NCI-H526 treated with DMSO at 0.1 percent for 48 hours (cell line): ENCODE data around the gene RHBDF2.

Experiments used
- DNase-seq: peaks from one replicate; lab custom pipeline; 2025; lab: John Stamatoyannopoulos, UW

RHBDF2 gene

GRCh38 chr17:76459674-76460073 lies 41.5 kb downstream of the RHBDF2 start:
- DNase-seq = no peak

- DNase-seq = peak; percentile 41
Measured at GRCh38 chr17:76458580-76459490, 42.4 kb downstream of the RHBDF2 start.

DNA sequence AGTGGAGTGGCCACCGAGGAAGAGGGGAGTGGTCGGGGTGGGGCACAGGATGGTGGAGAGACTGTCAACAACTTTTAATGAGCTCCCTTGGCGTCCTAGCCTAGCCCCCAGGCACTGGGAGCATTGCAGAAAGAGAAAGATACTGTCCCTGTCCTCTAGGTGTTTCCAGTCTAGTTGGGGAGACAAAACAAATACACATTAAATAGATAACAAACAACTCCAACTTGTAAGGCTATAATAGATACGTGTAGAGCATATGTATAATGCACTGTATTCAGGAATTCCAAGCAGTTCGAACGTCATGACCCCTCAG lies 47.8 kb downstream of the RHBDF2 start:
- DNase-seq = no peak

DNA sequence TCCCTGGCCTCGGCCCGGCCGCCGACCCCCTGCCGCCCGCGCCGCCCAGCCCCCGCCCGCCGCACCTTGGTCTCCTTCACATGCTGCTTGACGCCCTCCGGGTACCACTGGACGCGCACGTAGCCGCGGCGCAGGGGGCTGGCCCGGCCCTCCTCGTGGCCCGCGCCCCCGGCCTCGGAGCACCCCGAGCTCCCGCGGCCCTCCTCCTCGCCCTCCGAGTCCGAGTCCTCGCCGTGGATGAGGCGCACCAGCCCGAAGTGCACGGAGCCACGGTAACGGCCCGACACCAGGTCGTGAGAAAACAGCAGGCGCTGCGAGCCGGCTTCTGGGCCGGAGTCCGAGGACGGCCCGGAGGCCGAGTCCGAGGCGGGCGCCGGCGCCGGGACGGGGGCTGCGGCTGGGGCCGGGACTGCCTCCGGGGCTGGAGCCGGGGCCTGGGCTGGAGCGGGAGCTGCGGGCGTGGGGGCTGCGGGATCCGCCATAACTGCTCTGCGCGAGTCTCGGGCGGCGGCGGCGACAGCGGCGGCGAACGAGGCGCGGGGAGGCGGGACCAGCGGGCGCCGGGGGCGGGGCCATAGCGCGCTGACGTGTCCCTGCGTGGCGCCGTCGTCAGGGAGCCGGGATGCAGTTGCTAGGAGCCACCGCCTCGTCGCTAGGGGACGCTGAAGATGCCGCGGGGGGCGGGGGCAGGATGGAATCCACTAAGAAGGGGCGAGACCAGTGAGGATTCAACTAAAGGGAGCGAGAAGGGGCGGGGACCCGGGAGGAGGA lies 48.4 kb downstream of the RHBDF2 start, which contains the start of gene UBE2O:
TSS of gene UBE2O (minus strand) at position 493 of the 771 bp plus-strand sequence. CDS start at position 482, 11 bp downstream.
- peak; percentile 75 for DNase-seq

- DNase-seq = no peak
Measured at GRCh38 chr17:76452127-76452659, 49.0 kb downstream of the RHBDF2 start.

- DNase-seq = no peak
Measured at GRCh38 chr17:76451506-76451905, 49.7 kb downstream of the RHBDF2 start.

DNA sequence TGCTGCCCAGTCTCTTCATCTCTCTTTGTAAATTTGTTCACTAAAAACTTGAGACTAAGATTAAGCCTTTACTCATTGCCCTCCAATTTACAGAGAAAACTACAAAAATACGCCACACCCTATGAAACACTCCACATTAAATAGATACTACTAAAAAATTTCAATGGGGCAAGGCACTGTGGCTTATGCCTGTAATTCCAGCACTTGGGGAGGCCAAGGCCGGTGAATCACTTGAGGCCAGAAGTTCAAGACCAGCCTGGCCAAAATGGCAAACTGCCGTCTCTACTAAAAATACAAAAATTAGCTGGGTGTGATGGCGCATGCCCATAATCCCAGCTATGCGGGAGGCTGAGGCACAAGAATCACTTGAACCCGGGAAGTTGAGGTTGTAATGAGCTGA lies 52.1 kb downstream of the RHBDF2 start:
- no peak for DNase-seq

DNA sequence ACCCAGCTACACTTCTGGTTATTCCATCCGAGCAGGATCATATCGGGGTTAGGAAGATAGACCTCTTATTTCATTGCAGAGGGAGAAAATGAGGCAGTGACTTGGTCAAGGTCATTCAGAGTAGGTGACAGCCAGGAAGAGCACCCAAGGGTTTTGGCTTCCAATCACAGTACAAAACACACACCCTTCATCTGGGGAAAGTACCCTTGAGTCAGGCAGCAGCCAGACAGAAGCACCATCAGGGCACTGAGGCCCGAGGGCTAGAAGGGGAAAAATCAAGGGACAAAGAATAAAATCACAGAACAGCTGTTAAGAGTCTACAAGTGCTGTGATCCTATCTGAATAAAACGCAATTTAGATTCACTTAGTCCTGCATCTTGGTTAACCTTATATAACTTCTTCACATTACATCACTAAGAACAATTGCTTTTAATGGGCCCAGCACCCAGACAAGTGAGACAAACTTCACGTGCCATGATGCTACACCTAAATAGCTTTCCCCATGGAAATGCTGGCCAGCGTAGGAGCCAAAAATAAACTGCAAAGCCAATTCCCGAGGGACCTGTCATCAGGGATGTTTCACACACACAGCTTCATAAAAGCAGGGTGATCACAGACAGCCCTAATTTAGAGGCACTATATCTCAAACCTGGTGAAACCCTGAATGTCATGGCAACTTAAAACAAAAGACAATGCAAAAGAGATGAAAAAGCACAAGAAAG lies 53.1 kb downstream of the RHBDF2 start:
- DNase-seq = peak; percentile 28

- DNase-seq = no peak
Measured at GRCh38 chr17:76446449-76447231, 54.6 kb downstream of the RHBDF2 start.

- DNase-seq = no peak
Measured at GRCh38 chr17:76445697-76446448, 55.4 kb downstream of the RHBDF2 start.

DNA sequence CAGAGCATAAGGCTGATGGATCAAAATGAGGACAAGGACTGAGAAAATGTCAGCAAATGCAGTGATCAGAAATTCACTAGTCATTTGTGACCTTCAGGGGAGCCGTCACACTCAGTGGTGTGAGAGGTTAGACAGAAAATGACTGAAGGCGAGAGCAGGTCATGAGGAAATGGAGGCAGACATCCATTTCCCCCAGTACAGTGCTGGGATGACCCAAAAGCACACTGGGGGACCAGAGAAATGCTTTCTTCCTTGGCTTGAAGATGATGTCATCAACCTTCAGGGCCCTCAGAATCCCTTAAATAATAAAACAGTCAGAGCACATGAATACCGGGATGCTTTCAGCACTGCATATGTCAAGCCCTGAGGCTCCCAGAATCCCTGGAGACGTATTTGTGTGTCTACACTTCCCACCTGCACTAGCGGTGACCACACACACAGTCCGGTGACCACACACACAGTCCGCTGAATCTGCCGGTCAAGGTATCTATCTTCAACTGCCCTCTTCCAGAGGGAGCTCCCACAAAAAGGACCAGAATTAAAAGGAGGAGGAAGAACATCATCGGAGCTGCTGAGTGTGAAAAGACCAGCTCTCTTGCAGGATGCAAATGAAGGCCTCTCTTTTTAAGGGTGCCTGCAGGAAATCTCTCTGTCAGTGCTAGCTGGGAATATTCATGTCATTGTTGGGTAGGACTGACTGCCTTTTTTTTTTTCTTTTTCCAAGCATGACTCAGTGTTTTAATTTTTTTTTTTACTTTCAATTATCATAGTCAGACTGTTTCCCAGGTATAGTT lies 56.5 kb downstream of the RHBDF2 start:
- DNase-seq = peak; percentile 41

DNA sequence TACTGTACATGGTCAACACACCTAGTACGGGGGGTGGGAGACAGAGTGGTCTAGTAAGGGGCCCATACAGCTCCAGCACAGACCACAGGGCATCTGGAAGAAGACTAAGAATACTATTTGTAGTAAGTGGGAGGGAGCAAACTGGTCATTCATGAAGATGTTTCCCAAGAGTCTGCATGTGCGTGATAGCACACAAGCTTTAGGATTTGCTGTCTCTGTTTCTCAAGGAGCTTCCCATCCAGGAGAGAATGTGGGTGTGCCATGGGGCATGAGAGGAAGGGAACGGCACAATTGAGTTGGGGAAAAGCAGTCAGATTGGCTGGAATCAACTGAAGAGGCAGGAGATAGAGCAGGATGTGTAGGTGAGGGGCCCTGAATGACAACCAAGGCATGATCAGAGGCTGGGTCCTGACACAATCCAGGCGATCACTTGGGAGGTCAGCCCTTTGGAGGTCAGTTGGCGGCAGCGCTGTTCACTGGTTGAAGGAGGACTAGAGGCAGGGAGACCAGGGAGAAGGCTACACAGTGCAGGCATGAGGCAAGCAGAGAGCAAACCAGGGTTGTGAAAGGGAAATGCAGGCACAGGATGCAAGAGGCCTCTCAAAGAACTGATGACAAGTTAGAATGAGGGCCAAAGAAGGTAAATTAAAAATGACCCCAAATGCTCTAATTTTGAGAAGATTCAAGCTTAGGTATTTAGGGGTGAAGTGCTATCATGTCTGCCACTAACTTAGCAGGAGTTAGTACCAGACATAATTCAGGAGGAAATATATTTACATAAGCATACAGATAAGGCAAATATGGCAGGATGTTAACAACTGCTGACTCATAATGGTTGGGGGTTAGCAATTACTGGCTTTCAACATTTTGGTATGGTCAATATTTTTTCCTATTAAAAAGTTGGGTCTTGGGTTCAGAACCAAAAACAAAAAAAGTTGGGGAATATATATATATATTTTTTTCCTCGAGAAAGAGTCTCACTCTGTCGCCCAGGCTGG lies 58.6 kb downstream of the RHBDF2 start:
- peak; percentile 20 for DNase-seq

DNA sequence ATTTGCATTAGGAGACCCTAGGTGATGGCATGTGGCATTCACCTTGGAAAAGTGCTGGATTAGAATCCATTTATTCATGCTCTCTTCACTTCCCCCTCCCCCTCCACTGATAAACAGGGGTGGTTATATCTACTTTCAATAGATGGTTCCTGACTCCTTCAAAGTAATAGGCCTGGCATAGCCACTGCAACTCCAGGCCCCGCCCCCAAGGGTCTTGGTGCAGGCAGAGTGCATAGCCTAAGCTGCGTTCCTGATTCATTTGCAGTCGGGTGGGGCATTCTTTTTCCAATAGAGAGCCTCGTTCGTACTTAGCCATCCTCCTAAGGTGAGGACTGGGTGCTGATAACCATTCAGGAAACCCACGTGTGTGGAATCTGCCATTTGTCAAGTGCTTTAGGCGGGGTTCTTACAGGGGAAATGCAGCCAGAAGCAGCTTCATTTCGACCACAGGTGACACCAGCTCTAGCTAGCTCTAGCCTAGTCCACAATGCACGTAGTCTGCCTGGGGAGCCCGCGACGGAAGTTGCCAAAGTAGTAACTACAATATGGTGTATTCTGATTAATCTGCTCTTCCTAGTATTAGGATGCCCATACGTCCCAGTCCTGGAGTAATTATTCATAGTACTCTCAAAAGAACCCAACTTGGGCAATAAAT lies 59.4 kb downstream of the RHBDF2 start:
- DNase-seq = no peak

DNA sequence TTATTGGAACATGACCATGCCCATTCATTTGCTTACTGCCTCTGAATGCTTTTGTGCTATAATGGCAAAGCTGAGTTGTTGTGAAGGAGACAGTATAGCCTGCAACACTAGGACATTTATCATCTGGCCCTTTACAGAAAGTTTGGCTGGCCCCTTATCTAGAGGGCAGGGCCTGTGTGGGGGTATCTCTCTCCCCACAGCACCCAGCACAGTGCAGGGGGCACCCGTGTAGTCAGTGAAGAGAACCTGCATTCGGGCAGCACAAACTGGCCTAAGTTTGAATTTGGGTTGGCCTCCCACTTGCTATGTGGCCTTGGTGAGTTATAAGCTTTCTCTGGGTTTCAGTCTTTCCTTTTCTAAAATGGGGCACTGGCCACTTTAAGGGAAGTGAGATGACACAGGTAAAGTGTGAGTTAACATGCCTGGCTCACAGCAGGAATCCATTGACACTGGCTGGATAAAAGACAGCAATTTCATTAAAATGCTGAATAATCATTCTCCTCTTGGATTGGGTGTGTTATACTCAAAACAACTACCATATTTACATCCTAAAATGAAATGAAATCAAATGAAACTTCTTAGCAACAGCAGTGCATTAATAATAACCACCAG lies 60.4 kb downstream of the RHBDF2 start:
- DNase-seq = no peak

DNA sequence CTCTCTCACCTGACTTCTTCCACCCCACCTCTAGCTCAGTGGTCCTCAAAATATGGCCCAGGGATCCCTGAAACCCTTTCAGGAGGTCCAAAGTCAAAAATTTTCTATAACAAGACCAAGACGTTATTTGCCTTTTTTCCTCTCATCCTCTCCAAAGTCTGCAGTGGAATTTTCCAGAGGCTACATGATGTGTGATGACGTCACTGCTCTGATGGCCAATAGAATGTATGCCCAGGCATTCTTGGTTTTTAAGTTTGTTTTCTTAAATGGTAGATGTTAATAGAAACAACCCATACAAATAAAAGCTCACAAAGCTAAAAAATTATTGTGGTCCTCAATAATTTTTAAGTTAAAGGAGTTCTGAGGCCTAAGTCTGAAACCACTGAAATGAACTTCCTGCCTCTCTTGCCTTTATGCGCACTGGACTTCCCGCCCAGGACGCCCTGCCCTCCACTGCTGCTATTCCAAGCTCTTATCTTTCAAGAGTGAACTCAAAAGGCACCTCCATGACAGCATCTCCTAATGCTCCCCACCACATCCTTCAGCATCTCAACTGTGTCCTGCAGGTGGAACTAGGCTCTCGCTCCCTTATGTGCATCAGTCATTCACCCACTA lies 61.8 kb downstream of the RHBDF2 start:
- no peak for DNase-seq

DNA sequence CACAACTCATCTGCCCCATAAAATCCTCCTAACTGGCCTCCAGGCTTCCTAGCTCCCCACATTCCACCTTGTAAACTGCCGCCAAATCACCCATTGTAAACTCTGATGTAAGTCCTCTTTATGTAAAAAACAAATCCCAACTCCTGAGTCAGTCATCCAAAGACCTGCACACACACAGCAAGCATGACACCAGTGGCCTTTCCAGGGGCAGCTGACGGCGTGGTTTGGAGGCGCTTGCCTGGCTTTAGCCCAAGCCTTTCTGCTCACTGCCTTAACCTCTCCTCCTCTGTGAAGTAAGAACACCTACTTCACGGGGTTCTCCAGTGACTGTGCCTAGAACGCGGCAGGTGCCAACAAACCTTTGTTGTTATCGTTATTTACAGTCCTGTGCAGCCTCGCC lies 62.3 kb downstream of the RHBDF2 start:
- no peak for DNase-seq
